AG08396 (cell line): ENCODE data around the gene HIP1R.

Experiments used
- DNase-seq: peaks from one replicate; pipeline ENCODE4 v3.0.0; 2012; ENCODE audit warnings: low spot score, mixed read lengths

Gene HIP1R

DNA sequence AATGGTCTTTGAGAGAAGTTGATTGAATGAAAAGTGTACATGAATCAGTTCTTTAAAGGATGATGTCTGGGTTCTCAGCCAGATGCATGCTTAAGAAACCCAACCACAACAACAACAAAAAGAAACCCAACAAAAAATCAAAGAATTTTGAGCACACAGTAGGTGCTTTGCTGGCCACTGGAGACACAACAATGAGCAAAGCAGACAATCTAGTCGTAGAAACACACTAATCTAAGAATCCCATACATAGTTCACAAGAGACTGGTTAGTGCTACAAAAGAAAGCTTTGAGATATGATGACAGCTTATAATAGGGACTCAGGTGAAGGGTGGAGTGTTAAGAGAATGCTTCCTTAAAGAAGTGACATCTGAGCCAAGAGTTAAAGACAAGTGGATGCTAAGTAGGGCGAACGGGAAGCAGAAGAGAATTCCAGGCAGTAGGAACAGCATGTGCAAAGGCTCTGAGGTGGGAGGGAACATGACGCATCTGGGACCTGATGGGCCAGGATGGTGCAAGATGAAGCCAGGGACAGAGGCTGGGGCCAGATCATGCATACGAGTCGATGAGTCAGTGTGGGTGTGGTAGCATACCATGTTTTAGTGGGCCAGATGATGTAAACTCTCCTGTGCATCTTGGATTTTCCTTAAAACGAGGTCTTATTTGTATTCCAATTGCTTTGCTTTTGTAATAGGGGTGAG is 4.6 kb upstream of the HIP1R start:
- peak; percentile 71 for DNase-seq

DNA sequence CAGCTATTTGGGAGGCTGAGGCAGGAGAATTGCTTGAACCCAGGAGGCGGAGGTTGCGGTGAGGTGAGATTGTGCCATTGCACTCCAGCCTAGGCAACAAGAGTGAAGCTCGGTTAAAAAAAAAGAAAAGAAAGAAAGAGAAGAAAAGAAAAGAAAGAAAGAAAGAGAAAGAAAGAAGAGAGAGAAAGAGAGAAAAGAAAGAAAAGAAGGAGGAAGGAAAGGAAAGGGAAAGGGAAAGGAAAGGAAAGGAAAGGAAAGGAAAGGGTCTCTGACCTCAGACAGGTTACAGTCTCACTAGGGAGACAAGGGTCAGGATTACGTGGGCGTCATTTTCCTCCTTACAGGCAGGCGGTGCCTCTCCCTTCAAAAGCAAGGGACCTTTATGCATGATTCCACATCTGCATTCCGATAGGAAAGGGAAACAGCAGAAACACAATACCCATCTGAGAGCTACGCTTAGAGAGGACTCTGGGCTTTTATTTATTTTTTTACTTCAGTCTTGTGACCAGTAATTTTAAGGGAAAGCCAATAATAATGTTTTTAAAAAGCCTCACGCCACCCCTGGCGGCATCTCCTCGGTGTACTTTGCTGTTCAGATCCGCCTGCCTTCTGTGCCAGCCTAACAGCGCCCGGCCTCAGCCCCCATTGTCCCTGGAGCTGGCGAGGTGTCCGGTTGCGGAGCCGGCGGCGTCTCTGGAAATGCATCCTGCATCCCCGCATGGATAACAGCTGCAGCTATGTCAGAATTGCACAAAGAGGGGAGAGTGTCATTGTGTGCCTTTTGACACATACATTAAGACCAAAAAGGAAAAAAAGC is 945 bp upstream of the HIP1R start:
- DNase-seq, result peak; percentile 70

DNA sequence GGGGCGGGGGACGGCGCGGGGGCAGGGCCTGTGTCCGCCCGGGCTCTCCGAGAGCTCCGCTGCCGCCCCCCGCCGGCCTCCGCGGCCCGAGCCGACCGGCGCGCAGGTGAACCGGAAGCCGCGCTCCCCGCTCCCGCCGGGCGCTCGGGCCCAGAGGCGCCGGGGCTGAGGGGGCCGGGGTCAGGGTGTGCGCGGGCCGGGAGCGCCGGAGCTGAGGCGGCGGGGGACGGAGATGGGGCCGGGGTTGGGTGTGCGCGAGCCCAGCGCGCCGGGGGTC is 431 bp downstream of the HIP1R start:
- DNase-seq, result peak; percentile 61

DNA sequence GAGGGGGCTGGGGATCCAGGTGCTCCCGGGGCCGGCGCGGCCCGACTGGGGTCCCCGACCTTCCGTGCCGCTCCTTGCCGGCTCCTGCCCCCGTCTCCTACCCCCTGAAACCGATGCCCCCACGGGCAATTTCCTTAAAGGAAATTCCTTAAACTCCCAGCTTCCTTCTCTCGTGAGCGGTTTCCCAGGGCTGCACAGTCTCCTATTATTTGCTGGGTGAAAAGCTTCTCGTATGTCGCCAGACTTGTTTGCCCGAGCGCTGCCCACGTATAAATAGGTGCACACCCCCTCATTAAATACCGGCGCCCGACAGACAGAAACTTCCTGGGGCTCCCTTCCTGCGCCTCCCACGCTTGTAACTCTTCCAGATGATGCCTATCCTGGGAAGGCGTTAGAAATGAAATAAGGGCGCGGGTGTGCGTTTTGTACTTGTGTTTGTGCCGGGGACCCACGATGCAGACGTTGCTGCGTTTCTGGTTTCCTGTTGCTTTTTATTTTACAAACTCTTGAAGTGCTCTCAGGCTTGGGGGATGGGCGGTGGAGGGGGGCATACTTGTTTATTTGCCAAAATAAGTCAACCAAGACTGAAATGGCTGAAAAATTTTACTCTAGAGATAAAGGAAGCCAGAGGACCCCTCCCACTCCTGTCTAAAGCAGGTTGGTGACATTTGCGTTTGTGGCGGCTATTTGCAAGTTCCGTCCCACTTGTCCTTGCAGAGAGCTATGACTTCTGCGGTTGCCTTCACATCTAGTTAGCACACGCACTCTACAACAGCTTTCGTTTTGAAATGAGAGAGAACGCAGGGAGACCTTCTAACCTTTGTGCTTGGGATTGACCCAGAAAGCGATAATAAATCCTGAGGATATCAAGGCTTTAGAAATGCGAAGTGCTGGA is 1.0 kb downstream of the HIP1R start:
- no peak for DNase-seq

DNA sequence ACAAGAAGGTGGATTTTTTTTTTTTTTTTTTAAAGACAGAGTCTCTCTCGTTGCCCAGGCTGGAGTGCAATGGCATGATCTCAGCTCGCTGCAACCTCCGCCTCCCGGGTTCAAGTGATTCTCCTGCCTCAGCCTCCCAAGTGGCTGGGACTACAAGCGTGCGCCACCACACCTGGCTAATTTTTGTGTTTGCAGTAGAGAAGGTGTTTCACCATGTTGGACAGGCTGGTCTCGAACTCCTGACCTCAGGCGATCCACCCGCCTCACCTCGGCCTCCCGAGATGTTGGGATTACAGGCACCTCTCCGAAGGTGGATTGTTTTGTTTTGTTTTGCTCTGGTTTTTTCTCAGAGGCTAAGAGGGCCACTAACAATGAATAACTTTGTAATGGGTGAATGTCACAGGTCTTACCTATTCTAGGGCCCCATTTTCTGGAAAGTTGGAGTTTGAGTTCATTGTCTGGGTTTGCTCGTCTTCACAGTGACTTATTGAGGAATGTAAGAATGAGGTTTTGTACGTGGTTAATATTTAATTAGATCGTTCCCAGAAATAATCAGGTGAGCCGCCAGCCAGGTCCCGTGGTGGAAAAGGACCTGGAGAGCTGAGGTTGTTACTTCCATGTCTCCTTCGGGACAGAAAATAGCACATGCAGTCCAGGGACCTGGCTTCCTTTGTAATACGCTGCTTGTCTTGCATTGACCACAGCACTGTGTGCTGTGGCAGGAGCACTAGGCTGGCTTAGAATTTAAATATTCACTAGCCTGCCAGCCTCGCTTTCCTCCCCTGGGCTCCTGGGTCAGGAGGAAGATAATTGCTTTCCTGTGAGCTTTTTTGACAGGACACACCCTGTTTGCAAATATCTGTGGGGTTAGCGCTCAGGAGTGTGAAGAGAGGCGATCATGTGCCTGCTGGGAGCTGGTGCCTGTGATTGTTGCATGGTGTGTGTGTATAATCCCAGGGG is 2.3 kb downstream of the HIP1R start:
- DNase-seq, result no peak

DNA sequence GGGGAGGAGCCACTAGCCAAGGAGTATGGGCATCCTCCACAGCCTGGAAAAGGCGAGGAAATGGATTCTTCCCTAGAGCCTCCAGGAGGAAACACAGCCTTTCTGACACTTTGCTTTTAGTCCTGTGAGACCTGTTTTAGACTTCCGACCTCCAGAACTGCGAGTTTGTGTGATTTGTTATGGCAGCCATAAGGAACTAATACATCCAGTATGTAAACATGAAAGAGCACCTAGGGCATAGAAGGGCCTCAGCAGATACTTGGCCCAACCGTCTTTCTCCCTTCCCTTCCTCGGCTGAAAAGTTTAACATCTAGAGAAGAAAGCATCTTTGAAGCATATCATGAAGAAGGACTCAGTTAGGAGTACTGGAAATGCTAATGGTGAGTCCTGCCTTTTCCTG is 3.6 kb downstream of the HIP1R start:
- DNase-seq, result no peak

DNA sequence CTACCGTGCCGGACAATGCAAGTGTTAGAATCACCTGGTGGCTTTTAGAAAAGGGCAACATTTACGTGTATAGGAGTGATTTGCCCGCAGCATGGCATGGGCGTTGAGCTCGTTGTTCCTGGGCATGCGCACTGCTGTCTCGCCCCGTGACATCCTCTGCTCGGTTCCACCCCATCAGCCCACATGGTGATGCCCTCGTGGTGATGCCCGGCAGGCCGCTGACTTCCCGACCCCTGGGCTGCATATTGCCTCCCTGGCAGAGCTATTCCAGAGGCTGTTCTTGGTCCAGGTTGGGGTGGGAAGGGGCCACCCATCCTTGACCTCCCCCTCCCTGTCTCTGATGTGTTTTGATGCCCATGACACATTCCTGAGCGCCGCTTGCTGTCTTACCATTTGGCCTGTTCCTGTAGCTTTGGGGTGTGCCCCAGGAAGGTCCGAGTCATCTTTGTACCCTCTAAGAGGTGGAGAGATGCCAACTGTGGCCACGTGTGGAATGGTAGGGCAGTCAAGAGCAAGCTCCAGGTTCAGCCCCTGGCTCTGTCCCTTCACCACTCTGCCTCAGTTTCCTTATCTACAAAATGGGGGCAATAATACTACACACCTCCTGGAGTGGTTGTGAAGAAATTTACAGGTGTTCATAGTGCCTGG is 4.8 kb downstream of the HIP1R start:
- DNase-seq, result no peak

DNA sequence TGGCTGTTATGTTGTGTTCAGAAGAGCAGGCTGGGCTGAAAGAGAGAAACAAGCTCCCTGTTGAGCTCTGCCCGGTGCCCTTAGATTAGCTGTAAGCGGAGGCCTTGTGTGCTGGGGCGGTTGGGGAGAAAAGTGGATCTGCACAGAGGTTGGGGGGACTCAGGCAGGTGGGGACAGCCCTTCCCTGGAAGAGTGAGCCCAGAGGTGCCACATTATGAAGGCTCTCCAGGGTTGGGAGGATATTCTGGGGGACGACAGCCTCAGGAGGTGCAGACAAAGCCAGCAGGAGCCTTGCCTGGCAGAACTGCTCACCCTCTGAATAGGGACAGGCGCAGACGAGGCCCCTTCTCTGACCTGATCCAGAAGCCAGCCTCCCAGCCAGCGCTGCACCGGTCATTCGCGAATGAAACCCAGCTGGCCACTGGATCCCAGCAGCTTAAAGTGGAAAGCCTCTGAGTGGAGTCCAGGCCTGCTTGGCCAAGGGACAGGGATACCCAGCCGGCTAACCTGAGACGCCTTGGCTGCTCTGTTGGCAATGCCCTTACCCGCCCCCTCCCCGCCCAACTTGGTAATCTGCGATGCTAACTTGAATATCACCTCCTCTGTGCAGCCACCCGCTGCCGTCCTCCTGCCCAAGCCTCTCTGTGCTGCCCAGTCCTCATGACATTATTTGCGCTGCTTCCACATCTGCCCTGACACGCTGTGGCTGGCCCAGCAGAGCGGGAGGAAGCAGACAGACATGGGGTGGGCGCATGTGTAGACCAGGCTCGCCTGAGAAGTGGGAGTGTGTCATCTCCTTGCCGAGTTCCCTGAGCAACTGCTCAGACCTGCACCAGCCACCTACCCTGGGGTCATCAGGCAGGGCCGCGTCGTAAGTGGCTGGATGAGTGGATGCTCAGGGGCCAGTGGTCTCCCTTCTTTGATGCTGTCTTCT is 5.6 kb downstream of the HIP1R start:
- DNase-seq, result no peak

DNA sequence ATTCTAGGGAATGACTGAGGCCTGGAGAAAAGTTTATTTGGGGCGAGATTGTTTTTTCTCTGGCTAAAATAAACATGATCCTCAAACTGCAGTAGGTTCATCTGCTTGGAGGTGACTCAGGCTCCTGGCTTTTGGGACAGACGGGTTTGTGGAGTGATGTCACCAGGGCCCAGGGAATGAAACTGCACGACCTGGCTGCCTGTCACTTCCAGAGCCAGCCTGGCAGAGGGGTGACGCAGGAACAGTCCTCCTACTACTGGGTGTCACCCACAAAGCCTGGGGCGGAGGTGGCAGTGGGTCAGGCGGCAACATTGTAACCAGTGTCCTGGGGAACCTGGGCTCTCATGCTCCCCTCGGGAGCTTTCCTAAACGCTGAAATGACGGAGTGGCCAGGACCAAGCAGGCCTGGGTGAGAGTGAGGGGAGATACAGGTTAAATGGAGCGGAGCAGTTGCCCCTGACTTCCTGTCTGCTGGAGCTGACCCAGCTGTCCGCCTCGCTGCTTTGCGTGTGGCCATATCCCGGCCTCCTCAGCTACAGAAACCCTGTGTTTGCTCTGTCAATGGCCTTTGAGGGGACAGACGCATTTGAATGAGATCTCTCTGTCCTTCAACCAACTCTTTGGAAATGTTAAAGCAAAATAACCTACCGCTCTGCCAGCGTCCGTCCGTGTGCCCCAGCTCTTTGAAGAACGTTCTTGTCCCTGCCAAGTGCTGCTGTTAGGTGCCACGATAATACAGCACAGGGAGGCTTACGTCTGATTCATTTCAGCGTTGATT is 6.5 kb downstream of the HIP1R start:
- DNase-seq, result peak; percentile 89

DNA sequence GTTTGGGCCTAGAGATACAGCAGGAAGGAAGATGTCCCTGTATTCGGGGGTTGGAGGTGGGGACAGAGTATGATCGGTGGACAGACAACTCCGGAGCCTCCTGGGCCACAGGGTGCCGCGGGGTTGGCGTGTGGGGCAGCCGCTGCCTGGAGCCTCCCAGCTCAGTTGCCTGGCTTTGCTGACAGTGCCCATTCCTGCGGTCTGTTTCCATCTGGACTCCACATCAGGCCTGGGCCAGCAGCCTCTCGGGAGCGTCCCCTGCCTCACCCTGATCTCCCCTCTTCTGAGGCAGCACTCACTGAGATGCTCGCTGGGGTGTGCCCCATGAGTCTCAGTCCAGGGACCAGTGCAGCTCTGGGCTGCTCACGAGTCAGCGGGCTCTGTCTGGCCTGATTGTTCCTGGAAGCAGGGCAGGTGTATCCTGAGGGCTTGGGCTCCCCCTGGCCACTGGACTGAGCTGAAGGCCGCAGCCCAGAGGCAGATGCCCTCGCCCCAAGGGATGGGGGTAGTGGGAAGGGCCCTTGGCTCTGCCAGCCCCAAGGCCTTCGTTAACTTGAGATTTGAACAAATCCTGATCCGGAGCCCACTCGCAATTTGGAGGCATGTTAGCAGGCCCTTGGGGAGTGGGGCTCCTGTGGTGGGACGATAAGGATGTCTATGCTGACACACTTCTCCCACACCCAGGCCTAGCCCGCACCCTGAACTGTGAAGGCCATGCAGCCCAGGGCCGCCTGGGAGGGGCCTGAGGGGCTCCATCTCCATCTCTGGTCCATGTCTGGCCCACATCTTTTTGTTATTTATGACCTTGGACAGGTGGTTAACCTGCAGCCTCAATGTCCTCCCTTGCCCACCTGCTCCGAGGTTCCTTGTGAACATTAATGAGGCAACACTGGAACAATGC is 7.5 kb downstream of the HIP1R start:
- DNase-seq, result no peak

DNA sequence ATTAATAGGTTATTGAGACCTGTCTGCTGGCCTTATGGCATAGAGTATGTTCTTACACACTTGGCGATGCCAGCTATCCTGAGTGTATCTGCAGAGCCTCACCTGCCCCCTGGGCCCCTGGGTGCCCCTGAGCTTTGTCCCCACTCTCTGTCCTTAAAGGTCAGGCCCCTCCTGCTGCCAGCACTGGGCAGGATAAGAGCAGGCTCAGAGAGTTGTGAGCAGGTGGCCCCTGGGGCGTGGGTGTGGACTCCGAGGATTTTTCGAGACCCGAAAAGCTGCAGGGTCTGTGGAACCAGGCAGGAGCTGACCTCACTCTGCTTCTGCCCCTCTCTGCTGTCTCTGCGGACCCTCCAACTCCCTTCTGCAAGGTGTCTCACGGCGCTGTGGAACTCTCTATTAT is 8.2 kb downstream of the HIP1R start:
- DNase-seq, result no peak

DNA sequence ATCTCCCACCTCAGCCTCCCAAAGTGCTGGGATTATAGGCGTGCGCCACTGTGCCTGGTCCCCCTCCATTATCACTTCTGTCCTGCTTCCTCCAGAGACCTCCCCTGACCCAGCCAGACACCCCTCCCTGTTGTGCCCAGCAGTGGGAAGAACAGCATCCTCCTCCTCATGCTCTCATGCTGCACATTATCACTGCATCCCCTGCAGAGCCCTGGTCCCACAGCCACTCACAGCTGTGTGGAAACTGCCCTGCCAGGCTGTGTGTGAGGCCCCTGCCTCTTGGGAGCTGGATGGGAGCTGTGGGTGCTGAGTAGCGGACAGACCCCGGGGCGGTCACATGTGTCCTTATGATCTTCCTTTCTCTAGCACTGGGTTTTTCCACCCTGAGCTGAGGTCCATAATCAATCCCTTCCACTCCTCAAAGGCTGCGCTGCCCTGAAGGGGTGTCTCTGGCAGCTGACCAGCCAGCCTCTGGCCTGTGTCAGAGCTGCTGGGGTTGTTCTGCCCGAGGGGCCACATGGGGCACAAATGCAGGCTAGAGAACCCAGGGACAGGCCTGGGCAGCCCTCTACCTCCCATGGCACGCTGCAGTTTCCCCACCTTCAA is 9.2 kb downstream of the HIP1R start:
- DNase-seq, result no peak

DNA sequence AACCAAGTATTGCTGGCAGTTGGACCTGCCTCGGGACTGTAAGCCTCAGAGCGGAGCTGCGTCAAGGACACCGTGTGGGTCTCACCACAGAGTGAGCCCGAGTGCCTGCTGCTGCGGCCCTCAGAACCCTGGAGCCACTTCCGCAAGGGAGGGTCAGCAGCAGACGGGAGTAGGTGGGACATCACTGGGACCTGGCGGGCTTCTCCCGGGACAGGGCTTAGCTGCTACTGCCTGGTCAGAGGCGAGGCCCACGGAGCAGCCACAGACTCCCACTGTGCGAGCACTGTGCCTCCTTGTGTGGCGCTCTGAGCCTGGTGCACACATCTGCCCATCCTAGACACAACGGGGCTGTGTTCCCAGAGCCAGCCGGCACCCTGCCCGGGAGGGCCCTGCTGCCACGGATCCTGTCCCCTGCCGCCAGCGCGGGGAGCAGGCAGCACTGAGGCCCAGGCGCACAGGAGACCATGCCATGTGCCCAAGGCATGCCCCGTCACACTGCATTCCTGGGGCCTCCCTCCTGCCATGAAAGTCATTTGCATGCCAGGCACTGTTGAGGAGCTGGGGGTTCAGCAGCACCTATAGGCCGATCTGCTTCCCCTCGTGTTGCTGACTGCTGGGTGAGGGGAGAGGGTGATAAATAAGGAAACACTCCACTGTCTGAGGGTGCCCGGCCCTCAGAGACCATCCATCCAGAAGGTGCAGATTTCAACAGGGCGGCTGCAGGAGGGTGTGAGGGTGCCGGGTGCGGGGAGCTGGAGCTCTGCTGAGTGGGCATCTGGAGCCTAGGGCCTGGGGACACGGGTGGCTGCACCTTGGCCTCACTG is 10.0 kb downstream of the HIP1R start:
- no peak for DNase-seq

DNA sequence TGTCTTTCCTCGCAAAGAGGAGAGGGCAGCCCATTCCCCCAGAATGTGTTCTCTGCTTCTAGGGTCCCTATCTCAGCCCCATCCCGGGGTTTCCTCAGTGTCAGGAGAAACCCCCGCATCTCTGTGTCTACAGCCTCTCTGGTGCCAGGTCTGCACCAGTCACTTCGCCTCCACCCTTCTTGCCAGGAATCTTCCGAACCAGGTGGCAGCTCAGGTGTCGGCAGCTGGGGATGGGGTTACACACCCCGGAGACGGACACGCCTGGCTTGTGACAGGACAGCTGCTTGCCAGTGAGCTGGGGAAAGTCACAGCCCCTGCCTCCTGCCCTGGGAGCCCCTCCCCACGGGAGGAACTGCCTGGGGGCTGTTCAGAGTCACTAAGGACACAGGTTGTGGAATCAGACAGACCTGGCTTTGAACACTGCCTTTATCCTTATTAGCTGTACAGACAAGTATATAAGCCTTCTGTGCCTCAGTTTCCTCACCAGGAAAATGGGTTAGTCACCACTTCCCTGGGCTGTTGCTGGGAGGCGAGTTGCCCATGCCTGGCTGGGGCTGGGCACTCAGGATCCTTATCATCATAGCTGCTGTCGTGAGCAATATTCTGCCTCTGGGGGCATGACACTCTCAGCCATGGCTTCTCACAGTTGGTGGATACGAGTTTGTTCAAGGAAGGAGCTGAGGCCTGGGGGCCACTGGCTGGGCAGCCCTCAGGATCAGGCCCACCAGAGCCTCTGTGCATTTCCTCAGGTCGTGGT is 10.8 kb downstream of the HIP1R start:
- no peak for DNase-seq

DNA sequence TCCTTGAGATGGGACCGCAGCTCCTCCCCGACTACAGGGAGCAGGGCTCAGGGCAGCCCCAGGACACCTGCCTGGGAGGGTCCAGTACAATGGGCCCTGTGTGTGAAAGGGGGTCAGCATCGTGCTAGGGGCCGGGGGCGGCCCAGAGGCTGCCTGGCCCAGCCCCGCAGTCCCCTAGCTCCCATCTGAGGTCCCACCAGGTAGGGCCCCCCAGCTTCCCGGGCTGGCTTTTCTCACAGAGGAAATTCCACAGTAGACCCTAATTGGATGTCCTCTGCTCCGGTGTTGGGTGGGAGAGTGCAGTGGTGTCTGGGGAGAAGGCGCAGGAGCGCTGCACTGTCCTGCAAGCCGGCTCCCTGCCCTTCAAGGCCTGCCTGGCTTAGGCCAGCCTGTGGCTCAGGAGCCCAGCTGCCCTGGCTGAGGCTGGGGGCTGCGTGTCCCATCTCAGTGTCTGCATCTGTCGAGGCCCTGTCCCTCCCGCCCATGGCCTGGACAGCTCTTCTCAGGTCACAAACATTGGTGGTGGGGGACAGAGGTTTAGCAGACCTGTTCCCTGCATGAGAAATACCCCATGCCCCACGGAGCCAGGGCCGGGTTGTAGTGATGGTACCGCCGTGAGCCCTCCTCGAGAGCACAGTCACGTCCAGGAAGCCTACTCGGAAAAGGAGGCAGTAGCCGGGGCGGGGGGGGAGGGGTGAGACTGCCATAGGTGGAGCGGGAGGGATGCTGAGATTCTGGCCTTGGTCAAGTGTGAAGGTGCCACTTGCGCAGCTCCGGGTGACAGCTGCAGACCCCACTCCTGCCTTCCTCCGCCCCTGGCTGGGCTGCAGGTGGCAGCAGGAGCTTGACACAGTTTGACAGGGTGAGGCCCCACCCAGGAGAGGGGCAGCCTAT is 11.6 kb downstream of the HIP1R start:
- DNase-seq, result no peak
